GM21717 (cell line): ENCODE data around the gene WDR64.

Experiments used
- ATAC-seq: cut with Tn5 transposase; IDR thresholded peaks from one replicate; pipeline ENCODE4 v1.9.1; 2021; ENCODE audit warnings: mild to moderate bottlenecking, moderate library complexity; ENCODE audit not compliant: unreplicated experiment

Gene WDR64

GRCh38 chr1:241630899-241631298 is 21.2 kb upstream of the WDR64 start:
- no peak for ATAC-seq

DNA sequence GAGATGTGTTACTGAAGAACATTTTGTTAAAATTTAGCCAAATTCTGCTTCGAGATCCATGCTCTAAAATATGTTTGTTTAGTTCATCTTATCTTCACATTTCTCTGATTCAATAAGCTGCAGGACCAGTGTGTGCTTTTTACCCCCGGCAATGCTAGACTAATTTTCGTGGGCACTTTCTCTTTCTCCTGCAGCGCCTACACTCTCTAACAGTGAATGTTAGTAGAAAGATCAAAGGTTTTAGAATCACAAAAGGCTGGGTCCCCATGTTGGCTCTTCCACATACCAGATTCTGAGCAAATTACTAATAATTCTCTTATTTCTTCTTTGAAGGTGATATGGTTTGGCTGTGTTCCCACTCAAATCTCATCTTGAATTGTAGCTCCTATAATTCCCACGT is 20.4 kb upstream of the WDR64 start:
- no peak for ATAC-seq

GRCh38 chr1:241632987-241633386 is 19.1 kb upstream of the WDR64 start:
- ATAC-seq: no peak

DNA sequence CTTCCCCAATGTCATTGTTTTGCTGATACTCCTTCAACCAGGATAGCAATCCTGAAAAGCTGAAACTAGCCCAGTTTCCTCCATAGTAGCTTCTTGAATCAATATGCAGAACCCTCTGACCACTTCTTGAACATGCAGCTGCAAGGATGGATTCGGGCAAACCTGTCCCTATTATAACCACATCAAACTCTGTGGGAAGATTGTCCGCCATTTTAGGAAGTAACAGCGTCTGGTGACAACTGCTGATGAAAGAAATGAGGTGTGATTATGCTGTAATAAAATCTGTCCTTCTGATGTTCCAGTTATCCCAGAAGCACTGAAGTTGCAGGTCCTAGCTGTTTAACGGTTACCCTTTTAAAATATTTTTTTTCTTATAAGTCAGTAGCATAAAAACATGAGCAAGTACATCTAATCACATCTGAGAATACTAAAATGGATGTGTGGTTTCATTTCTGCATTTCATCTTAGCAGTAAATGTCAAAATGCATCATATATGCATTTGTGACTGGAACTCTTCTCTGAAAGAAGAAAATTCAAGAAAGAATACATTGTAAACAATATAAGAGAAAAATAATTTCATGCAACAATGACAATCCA is 16.4 kb upstream of the WDR64 start:
- ATAC-seq: no peak

GRCh38 chr1:241636291-241636690 is 15.8 kb upstream of the WDR64 start:
- no peak for ATAC-seq

DNA sequence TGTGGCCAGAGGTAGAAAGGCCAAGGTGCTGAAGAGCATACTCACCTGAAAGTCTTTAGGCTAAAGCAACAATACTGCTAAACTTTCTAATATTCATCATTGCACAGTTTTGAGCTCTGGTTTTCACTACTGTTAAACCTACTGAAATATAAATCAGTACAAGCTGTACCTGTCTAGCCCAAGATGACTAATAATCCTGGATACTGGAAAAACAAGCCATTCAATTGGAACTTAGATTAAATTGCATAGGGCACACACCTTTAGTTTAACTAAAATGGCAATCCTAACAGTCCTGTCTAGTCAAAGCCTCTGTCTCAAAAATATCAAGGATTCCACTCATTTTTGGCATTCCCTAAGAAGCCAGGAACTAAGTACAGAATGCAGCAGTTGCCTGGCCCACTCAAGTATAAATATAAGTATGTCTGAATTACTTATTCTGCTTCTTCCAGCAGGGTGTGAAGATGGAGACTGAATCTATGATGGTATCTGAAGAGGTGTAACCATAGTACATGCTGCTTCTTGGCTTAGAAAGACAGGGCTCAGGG is 15.0 kb upstream of the WDR64 start:
- ATAC-seq: no peak

DNA sequence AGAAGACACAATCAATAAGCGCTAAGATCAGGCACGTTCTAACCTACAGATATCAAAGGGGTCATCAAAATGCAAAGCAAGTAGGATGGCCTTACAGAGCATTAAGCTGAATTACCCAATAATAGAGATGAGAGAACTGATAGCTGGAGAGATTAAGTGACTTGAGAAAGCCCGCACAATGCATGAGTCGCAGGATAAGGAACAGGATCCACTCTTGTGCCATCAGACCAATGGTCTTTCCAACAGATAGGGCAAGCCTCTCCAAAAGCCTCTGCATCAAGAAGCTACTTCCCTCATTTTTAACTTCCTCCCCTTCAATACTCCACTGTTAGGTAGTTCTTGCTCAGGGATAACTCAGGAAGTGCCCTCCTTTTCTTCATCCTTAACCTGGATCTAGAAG is 14.5 kb upstream of the WDR64 start:
- no peak for ATAC-seq

DNA sequence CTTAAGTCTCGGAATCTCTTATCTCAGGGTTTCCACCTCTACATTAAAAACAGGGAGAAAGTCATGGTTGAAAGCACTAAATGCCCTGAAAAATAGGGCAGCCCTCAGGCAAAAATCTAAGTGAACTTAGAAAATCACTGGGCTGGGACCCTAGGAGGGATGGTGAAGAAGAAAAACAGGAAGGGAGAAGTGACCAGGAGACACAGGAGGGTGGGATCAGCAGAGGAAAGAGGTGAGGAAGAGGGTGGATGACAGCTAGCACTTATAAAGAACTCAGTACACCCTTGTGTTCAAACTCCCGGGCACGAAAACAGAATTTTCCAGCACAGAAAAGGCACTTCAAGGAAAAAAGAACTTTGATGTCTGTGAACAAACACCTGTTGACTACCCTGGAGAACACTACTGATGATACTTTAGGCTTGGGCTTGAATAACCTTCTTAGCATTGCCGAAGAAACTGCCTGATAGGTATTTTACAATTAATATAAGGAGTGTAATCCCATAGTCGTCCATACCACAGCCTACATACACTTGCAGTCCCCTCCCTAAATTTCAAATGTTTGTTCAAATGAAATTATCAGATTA is 13.9 kb upstream of the WDR64 start:
- ATAC-seq: no peak

GRCh38 chr1:241638909-241639622 is 13.0 kb upstream of the WDR64 start:
- ATAC-seq: no peak

DNA sequence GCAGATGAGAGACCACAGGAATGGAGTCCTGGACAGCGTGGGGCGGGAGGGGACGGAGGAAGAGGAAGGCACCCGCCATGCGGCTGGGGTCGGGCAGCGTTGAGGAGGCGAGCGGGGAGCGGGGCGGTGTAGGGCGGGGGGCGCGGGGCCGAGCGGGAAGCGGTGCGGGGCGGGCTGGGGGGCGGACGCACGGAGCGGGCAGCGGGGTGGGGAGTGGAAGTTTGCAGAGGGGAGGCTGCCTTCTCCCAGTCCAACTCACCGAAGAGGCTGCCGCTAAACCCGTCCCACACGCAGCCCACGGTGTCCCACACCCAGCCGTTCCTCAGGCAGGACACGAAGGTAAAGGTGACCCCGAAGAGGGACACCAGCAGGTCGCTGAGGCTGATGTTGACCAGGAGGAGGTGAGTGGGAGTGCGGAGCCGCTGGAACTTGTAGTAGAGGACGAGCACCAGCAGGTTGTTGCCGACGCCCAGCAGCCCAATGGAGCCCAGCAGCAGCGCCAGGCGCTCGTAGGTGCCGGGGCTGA is 12.4 kb upstream of the WDR64 start:
- ATAC-seq: peak; percentile 51

GRCh38 chr1:241640149-241640866 is 11.8 kb upstream of the WDR64 start, which contains the start of the genes CHML and OPN3:
Gene CHML (minus strand): TSS chr1:241640369. CDS start chr1:241635766, 4,603 bp downstream.
Gene OPN3 (minus strand): TSS chr1:241640369. CDS start chr1:241640254, 115 bp downstream.
- ATAC-seq: peak; percentile 86

DNA sequence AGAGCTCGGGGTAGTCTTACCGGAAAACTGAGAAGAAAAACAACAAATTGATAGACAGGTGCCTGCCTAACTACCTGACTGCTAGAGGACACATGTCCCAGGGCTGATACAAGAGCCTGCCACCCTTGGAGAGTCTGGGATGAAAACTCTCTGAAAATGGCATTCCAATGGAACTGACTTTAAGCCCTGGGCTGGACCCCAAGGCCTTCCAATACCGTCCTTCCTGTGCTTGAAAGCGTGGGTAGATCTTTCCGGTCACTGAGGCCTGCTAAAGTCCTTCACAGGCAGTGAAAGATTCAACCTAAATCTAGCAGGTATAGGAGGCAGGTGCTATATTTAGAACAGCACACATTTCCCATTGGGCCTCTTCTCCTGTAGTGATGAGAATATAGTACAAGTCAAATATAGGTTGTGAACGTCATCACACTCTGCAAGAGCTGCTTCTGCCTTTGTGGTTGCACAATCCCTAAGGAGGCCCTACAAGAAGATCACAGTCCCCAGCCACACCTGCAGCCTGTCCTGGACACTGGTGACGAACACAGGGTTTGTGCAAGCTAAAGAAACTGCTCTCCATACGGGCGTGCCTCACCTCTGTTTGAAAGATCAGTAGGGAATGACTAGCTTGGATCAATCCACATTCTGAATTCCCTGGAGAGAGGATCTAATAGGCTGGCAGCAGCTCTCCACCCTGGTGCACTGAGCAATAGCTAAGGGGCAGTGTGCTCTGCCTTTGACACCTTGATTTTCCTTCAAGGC is 11.0 kb upstream of the WDR64 start:
- ATAC-seq: no peak

GRCh38 chr1:241641773-241642592 is 10.1 kb upstream of the WDR64 start:
- ATAC-seq: no peak

DNA sequence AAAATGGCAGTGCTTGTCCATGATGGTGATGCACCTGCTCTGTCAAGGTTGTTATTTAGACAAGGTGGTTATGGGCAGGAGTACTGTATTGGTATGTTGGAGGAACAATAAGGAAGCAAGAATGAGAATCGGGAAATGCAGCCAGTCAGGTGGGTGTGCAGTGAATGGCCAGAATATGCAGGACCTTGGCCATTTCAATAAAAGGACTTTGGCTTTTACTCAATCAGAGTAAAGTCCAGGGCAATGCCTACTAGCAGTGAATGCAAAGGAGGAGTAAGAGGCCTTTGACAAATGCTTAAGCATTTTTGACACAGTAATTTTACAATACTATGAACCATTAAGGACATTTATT is 9.5 kb upstream of the WDR64 start:
- no peak for ATAC-seq

DNA sequence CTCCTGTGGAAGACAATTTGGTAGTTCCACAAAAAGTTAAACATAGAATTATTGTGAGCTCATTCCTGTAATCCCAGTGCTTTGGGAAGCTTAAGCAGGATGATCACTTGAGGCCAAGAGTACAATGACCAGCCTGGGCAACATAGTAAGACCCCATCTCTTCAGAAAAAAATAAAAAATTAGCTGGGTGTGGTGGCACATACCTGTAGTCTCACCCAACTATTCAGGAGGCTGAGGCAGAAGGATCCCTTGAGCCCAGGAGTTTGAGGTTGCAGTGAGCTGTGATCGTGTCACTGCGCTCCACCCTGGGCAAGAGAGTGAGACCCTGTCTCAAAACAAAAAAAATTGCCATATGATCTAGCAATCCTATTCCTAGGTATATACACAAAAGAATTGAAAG is 7.8 kb upstream of the WDR64 start:
- ATAC-seq: no peak

DNA sequence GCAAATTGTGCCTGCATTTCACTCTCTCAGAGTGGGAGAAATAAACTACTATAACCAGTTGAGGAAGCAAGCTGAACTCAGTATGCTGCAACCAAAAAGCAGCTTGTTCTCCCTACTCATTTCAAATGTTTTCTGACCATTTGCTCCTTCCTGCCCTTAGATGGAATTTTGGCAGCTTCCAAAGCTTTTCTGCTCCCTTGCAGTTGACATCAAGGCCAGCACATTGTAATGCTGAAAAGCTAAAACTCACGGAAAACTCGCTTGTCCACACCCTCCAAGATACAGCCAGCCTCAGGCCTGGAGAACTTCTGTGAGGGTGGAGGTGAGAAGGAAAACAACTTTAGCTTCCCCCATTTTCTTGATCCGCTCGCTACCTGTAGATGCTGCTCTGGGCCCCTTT is 6.9 kb upstream of the WDR64 start:
- no peak for ATAC-seq

DNA sequence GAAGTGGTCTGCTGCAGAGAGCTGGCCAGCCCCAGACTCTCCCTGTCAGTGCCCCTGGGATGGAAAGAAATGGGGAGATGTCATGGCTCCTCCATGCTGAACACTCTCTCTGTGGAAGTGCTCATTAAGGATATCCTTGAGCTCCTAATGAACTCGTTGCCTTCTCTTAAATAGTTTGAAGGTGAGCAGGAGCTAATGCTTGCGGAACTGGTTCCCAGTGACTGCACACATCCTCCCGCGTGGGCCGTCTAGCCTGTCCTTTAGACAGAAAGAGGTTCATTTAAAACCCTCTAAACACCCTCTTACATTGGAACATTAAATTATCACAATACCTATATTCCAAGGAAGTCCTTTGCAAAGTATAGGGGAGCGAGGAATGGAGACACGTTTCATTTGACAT is 5.9 kb upstream of the WDR64 start:
- no peak for ATAC-seq

DNA sequence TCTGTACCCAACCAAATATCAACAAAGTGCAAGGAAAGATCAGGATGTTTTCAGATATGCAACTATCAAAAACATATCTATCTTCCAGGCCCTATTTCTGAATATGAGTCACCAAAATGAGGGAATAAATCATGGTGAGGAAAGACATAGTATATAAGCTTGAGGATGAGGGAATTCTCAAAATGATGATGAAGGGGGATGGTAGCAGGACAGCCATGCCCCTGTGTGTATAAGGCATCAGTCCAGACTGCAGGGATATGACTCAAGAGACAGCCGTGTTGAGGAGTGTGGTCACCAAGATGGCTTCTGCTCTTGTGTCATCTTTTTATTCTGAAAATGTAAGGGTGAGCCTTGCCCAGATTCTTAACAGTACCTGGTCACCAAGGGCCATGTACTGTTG is 4.4 kb upstream of the WDR64 start:
- no peak for ATAC-seq

- ATAC-seq: no peak
Measured at GRCh38 chr1:241648159-241648558, 3.9 kb upstream of the WDR64 start.

- ATAC-seq: no peak
Measured at GRCh38 chr1:241654019-241654418, 1.9 kb downstream of the WDR64 start.
